Muscle of back (tissue), 11 donors: Measurements from ENCODE around the gene USH1C. TPM values are rescaled to one million over a fixed set of nuclear protein-coding genes. Genes with fewer than 3 reads are reported as not detected.

Experiments
- DNase-seq, 3 donors: peaks; one replicate each; pipeline versions ENCODE4 v3.0.0 to v3.0.0-alpha.2; 2013
- polyA plus RNA-seq, 10 donors: library from polyadenylated mRNA; unstranded; fragments of 120-200 nt; gene quantifications; one replicate each; pipeline ENCODE4 v1.2.1, GENCODE V29; 2013; ENCODE audit not compliant: insufficient read length in 10 of 10

The USH1C gene
- polyA plus RNA-seq, 10 donors = 0.10 to 2.0 (median 0.39) TPM; not detected in 3

DNA sequence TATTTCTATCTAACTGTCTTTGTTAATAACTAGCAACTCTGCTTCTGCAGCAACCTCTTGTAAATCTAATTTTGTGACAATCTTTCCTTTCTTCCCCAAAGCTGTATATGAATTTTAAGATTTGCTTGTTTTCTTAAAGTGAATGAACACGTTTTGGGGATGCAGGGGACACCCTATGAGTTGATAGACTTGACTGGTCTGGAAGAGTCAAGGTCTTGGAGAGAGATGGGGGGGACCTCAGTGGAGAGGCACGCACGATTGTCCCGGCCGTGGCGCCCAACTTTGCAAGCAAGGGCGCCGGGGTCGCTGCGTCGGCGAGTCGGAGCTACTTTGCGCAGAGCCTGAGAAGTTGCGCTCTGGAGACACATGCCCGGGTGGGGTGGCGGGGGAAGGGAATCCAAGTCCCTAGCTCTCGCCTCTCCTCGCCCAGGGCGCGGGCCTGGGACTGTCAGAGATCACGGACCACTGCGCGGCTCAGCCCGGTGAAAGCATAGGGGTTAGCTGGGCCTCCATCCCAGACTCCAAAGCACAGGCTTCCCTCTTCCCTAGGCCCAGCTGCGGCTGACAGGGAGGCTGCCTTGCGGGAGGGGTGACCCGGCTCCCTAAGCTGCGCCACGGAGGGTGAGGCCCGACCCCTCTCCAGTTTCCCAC, 68.4 kb downstream of the USH1C start:
- DNase-seq = no peak

DNA sequence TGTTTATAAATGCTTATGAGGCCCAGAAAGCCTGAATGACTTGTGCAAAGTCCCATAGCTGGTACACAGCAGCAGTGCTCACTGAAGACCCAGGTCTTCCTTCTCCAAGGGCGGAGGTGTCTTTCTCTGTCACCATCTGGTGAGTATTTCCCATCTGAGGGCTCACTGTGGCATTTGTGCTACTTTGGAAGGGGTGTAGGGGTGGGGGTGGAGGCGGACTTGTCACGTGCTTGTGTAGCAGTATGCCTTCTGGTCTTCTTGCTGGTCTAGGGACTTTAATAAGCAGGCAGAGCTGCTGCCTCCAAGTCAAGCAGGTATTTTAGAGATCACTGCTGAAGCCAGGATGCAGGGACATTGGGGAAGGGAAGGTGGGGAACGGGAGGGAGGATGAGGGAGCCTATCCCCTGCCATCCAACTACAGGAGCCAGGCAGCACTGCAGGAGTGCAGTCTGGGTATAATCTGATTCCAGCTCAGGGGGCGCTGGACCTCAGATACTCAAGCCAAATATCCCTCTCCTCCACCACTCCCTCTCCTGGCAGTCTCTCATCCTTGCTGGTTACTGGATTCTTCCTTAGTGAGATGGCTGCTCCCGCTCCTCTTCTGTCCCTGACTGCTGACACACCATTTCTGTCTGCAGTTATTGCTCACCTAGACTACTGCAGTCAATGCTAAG, 71.0 kb downstream of the USH1C start:
- no peak for DNase-seq

DNA sequence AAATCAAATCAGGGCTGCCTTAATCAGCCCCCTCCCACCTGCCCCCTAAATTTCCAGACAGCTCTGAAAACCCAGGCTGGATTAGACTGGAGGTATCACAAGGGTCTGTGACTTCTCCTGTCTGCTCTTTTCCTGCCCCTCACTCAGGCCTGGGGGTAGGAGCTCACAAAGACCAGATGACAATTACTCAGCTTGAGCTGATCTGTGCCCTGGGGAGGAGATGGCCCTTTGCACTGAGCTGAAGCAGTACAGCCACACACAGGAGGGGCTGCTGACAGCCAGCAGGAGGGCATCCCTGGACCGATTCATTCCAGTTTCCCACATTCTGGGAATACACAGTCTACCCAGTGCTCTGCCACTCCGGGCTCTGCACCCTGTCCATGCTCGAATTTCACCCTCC, 71.7 kb downstream of the USH1C start:
- no peak for DNase-seq

DNA sequence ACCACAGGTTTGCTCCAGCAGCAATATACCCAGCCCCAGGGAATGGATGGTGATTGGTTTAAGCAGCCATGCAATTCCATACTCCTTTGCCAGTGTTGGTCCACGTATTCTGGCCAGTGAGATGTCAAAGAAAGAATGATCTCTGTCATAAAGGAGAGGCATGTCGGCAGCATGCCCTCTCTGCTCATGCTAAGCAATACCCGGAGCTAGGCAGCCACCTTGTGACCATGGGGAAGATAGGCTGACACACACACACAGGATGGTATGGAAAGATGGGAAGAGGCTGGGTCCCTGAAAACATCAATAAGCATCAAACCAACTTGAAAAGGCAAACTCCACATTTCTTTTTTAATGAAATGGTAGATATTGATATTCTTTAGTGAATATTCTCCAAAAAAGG, 72.7 kb downstream of the USH1C start:
- DNase-seq = no peak

DNA sequence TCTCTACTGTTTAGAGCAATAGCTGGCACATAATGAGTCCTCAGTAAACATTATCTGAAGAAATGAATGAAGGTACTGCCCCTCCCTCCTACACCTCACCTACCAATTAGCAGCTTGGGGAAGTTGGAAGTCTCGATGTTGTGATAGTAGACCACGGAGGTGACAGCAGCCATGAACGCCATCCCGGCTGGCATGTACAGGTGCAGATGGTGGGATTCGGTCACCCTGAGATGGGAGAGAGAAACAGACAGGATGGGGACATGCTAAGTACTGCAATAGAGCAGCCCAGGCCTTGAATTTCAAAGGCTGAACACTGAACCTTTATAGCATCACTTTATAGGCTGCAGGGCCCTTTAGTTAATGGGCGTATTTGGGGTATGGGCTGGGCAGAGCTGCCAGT, 74.2 kb downstream of the USH1C start:
- no peak for DNase-seq

DNA sequence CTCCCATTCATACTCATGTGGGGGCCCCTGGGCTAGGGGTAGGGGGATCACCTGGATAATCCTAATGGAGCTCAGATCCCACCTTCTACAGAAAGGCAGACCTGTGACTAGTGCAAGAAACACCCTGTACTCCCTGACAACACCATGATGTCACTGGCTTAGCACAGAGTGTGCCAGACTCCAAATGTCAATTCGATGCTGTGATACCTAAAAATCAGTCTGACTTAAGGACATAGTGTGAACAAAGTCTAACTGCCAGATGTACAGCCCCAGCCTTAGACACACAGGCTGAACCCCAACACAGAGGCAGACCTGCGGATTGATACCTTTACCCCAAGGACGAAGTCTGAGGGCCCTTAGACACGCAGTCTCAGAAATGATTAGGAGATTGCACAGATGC, 76.1 kb downstream of the USH1C start:
- DNase-seq = no peak

DNA sequence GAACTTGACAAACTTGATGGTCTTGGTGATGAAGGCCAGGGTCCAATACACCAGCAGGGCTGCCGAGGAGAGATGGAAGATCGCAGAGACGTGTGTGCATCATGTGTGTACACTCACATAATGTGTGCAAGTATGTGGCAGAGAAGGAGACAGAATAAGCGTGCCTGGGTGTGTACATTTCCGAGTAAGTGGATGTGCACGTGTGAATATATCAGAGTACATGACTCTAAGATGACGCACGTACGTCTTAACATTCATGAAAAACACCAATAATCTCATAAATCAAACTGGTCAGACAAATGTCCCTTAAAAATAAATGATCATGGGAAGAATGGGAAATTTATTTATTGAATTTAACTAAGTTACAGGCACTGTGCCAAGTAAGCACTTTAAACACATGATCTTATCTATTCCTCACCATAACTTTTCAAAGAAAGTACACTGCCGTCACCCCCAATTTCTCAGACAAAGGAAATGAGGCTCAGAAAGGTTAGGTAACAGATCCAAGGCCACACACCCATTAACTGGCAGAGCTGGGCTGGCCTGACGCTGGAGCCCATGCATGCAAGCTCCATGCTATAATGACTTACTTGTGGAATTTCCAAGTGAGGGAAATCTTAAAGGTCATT, 80.6 kb downstream of the USH1C start:
- no peak for DNase-seq

DNA sequence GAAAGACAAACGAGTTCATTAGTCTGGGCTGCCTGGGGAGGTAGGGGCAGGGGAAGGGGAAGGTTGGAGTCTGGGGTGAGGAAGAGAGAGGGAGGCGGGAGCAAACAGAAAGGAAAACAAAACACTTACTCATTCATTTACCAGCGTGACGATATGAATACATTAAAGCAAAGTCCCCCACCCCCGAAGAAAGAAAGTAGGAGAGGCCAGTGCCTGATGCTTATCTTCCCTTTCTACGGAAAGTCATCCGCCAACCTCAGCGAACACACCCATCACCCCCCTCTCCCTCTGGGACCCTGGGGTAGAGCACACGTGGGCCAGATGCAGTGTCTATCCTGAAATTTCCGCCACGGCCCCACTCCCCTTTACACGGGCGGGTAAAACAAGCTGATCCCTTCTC, 81.3 kb downstream of the USH1C start:
- no peak for DNase-seq

DNA sequence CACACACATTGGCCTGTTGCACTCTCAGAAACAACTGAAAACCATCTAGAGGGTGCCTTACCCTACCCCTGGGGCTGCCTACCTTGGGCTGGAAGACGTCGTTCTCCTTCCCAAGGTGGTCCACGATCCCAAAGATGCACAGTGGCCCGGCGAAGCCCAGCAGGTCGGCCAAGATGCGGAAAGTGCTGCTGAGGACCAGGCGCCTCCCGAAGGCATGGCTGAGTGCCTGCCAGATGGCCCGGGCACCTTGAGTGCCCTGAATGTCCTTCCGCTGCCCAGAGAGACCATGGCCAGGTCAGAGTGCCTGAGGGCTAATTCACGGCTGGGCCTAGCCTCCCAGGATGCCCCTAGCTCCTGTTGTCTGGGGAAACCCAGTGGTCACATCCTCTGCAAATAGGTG, 83.8 kb downstream of the USH1C start:
- no peak for DNase-seq

DNA sequence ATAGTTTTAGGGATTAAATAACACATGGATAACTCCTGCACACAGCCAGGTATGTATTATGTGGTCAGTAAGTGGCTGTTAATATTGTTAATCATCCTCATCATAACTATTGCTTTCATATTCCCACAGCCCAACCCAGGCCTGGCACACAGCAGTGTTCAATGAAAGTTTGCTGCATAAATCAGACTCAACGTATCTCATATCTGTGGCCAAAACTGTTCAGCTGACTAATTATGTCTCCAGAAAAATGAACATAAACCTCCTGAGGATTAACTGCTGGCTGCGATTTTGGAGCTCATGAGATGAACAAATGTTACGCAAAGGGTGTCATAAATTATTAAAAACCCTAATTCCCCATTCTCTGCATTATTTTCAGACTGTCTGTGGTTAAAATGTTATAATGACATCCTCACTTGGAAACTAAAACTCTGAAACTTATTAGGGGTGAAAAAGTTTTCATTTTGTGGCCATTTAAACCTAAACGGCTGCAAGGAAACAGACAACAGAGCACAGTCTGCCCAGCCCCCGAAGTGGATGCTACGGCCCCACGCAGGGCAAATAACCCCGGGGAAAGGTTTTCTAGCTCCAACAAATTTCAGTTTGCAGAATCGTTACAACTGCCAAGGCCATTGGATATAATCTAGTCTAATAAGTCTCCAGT, 84.8 kb downstream of the USH1C start:
- DNase-seq = peak in 2 of 3 donors; percentile 36 to 71

DNA sequence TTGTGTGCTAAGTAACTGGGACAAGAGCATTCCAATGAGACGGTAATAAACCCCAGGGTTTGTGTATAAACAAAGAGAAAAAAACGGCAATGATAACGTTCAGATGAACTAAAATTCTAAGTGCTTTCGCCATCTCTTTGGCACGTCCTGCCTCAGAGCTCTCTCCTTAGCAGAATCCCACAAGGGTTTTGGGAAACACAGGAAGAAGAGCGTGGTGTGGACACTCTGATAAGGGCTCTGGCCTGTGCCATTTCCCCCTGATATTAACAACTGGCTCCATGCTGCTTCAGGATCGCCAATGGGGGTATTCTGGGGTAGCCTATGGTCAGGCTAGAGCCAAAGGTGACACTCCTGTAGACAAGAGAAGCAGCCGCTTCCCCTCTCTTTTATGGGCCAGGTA, 85.9 kb downstream of the USH1C start:
- peak in 2 of 3 donors; percentile 11 to 38 for DNase-seq

DNA sequence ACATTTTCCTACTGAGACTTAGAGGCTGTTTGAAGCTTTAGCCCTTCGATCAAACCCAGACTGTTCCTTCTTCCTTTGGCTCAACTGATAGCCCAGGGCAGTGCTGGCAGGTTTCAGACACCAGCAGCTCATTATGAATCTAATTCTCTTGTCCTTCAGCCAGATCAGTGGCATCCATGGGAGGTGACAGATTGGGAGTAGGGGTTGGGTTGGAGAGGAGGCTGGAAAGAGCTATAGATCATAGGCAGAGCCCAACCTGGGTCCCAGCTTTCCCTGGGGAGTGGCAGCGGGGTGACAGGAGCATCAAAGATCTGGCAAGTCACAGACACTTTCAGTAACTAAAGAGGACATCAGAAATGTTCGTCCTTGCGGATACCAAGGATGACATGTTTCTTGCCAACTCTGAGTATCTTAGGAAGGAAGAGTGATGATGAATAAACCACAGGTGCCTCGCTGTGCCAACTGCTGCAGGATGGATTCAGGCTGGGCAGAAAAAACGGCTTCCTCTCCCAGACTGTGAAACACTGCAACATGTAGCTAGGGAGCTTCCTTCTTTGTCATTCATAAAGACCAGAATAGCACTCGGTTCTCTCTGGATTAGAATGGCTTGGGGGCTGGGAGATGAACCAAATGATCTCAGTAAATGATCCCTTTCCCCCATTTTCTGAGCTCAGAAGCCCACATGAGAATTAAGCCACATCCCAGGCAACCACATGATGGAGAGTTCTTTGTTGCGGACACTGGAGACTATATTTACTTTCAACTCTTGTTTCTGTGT, 86.6 kb downstream of the USH1C start:
- peak in 1 of 3 donors; percentile 11 for DNase-seq

DNA sequence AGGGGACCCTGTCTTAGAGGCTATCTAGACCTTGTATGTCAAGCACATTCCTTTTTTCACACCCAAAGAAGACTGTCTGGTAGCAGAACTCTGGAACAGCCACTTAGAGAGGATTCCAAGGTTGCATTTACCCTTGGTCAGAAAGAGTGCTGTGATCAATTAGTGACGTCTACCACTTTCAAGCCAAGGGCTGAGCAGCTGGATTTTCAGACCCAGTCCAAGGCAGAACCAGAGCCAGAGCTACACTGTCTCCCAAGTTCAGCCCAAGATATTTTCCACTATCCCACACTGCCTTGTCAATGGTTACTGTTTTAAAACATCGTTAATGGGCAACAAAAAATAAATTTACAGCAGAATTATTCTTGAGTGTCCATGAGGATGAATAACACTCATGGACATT, 91.5 kb downstream of the USH1C start:
- peak in 1 of 3 donors; percentile 25 for DNase-seq

DNA sequence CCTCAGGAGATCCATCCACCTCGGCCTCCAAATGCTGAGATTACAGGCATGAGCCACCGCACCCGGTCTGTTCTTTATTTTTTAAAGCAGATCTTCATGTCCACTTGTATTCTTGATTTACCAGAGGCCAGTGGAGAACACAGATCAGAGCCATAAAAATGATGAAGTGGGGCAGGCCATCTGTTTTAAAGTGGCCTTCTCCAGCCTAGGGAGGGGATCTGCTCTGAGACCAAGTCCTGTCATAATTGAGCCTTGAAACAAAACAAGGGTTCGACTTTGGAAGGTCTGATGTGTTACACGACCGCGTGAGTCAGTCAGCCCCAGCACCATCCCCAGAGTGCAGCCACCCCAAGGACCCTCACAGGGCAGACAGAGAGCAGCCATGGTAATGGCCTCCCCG, 95.1 kb downstream of the USH1C start:
- no peak for DNase-seq

DNA sequence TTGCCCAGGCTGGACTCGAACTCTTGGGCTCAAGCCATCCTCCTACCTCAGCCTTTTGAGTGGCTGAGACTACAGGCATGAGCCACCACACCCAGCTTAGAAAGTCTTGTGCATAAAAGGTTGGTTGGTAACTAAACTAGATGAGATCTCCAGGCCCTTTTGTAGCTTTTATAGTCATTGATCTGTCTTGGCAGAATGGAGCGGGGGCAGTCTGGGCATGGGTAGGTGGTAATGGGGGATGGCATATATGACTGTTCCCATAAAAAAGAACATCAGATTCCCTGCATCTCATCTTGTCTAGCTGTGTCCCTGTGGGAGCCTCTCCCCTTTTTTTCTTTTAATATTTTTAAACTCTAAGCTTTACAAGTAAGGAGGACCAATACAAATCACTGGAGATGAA, 97.7 kb downstream of the USH1C start:
- no peak for DNase-seq

DNA sequence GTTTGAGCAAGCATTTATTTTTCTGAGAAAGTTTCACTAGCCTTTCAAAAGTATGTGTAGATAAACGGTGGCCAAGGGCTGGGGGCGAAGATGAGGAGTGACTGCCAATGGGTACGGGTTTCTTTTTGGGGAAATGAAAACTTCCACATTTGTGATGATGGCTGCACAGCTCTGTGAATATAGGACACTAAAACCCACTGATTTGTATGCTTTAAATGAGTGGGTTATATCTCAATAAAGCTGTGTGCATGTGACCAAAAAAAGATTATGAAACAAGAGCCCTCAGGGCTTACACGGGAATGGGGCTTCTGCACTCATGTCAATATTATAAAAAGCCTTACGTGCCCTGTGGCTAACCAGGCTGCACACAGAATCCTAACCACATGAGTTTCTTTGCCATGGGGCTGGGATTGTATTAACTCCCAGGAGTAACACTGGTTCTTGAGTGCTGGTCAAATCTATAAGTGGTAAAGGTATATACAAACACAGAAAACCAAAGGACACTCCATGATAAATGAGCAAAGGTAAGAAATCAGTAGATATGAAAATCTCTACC, 98.9 kb downstream of the USH1C start:
- no peak for DNase-seq

DNA sequence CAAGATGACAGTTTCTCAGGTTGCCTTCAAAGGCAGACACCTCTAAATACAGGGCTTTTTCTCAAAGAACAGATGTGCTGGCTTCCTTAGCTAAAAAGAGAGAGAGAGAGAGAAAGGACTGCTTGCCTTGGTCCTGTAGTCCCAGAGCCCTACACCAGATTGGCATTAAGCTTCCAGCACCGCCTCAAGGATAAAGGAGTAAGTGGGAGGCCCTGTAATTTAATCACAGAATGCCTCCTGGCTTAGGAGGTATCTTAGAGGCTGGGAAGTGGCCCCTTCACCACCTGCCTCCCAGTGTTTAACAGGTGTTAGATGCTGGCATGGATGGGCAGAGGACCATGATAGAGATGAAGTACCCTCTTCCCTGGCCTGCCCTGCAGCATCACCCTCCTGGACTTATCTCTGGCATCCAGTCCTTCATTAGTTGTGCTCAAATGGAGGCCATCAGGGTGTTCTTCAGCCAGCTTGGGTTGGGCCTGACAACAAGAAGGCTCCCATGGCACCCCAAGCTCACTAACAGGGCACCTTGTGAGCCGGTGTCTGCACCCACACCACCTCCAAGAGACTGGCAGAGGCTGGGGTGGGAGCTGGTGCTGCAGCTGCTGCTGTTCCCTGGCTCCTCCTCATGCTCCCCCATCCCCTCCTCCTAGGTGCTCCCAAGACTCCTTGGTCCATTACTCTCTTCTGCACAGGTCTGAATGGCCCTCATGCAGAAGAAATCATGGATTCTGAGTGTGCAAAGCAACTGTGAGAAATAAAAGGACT, 100.1 kb downstream of the USH1C start:
- DNase-seq = no peak
